ENCODE measurements around the gene RASAL2.

RASAL2 gene

GRCh38 chr1:178477373-178477772 is 383.5 kb downstream of the RASAL2 start:
- no peaks in the 10 kb centered on the region for H3K9me3 ChIP-seq (ENCODE audit: control insufficient read depth, insufficient read depth, low read length)
- peaks cover 4% of the 10 kb centered on the region; the same call in 1 of the 2 replicates for H3K4me1 ChIP-seq (ENCODE audit: insufficient read depth, low read length)
- peaks cover 13% of the 10 kb centered on the region; the same call in 1 of the 2 replicates for H3K36me3 ChIP-seq (ENCODE audit: insufficient read depth, low read length)
- H3K9ac ChIP-seq (ENCODE audit: low read depth, low read length): no peak overlapping the region

- no peaks in the 10 kb centered on the region for H3K9me3 ChIP-seq (ENCODE audit: control insufficient read depth, insufficient read depth, low read length)
- no peak overlapping the region for H3K9ac ChIP-seq (ENCODE audit: low read depth, low read length)
- H3K36me3 ChIP-seq (ENCODE audit: insufficient read depth, low read length): peaks cover 13% of the 10 kb centered on the region; the same call in 1 of the 2 replicates
- peaks cover 4% of the 10 kb centered on the region; the same call in 1 of the 2 replicates for H3K4me1 ChIP-seq (ENCODE audit: insufficient read depth, low read length)
Measured at GRCh38 chr1:178477841-178478240, 383.9 kb downstream of the RASAL2 start.

- no peaks in the 10 kb centered on the region for H3K4me1 ChIP-seq (ENCODE audit: insufficient read depth, low read length)
- no peaks in the 10 kb centered on the region for H3K9me3 ChIP-seq (ENCODE audit: control insufficient read depth, insufficient read depth, low read length)
- peaks cover 2% of the 10 kb centered on the region; the same call in 1 of the 2 replicates for H3K36me3 ChIP-seq (ENCODE audit: insufficient read depth, low read length)
- H3K9ac ChIP-seq (ENCODE audit: low read depth, low read length): no peak overlapping the region
Measured at GRCh38 chr1:178483251-178483957, 389.5 kb downstream of the RASAL2 start.

GRCh38 chr1:178484698-178485225 is 390.9 kb downstream of the RASAL2 start:
- H3K4me1 ChIP-seq (ENCODE audit: insufficient read depth, low read length): no peaks in the 10 kb centered on the region
- H3K36me3 ChIP-seq (ENCODE audit: insufficient read depth, low read length): peaks cover 2% of the 10 kb centered on the region; the same call in 1 of the 2 replicates
- H3K9ac ChIP-seq (ENCODE audit: low read depth, low read length): no peak overlapping the region
- H3K9me3 ChIP-seq (ENCODE audit: control insufficient read depth, insufficient read depth, low read length): no peaks in the 10 kb centered on the region

- Histone ChIP-seq H3K4me1 (ENCODE audit: insufficient read depth, low read length) (no peaks in the 10 kb centered on the region), H3K9ac (ENCODE audit: low read depth, low read length) (no peak overlapping the region), H3K9me3 (ENCODE audit: control insufficient read depth, insufficient read depth, low read length) (no peaks in the 10 kb centered on the region), H3K36me3 (ENCODE audit: insufficient read depth, low read length) (no peaks in the 10 kb centered on the region)
Measured at GRCh38 chr1:178485541-178485981, 391.7 kb downstream of the RASAL2 start.

- Histone ChIP-seq H3K36me3 (ENCODE audit: insufficient read depth, low read length) (no peaks in the 10 kb centered on the region), H3K9me3 (ENCODE audit: control insufficient read depth, insufficient read depth, low read length) (no peaks in the 10 kb centered on the region), H3K4me1 (ENCODE audit: insufficient read depth, low read length) (no peaks in the 10 kb centered on the region), H3K9ac (ENCODE audit: low read depth, low read length) (no peak overlapping the region)
Measured at GRCh38 chr1:178486100-178487069, 392.5 kb downstream of the RASAL2 start.

GRCh38 chr1:178487070-178487615 is 393.2 kb downstream of the RASAL2 start:
- no peak overlapping the region for H3K9ac ChIP-seq (ENCODE audit: low read depth, low read length)

GRCh38 chr1:178488393-178488792 is 394.5 kb downstream of the RASAL2 start:
- no peaks in the 10 kb centered on the region for H3K36me3 ChIP-seq (ENCODE audit: insufficient read depth, low read length)

More at GRCh38 chr1:178487070-178487615, 393.2 kb downstream of the RASAL2 start:
- Histone ChIP-seq H3K4me1 (ENCODE audit: insufficient read depth, low read length) (no peaks in the 10 kb centered on the region), H3K9me3 (ENCODE audit: control insufficient read depth, insufficient read depth, low read length) (no peaks in the 10 kb centered on the region), H3K36me3 (ENCODE audit: insufficient read depth, low read length) (no peaks in the 10 kb centered on the region)

GRCh38 chr1:178489399-178489798 is 395.5 kb downstream of the RASAL2 start:
- Histone ChIP-seq H3K4me1 (ENCODE audit: insufficient read depth, low read length) (no peaks in the 10 kb centered on the region), H3K9me3 (ENCODE audit: control insufficient read depth, insufficient read depth, low read length) (no peaks in the 10 kb centered on the region), H3K9ac (ENCODE audit: low read depth, low read length) (no peak overlapping the region), H3K36me3 (ENCODE audit: insufficient read depth, low read length) (no peaks in the 10 kb centered on the region)

More at GRCh38 chr1:178488393-178488792, 394.5 kb downstream of the RASAL2 start:
- Histone ChIP-seq H3K4me1 (ENCODE audit: insufficient read depth, low read length) (no peaks in the 10 kb centered on the region), H3K9me3 (ENCODE audit: control insufficient read depth, insufficient read depth, low read length) (no peaks in the 10 kb centered on the region), H3K9ac (ENCODE audit: low read depth, low read length) (no peak overlapping the region)

- no peaks in the 10 kb centered on the region for H3K4me1 ChIP-seq (ENCODE audit: insufficient read depth, low read length)
- H3K36me3 ChIP-seq (ENCODE audit: insufficient read depth, low read length): no peaks in the 10 kb centered on the region
- H3K9me3 ChIP-seq (ENCODE audit: control insufficient read depth, insufficient read depth, low read length): no peaks in the 10 kb centered on the region
- no peak overlapping the region for H3K9ac ChIP-seq (ENCODE audit: low read depth, low read length)
Measured at GRCh38 chr1:178490136-178490535, 396.2 kb downstream of the RASAL2 start.

- Histone ChIP-seq H3K4me1 (ENCODE audit: insufficient read depth, low read length) (no peaks in the 10 kb centered on the region), H3K9me3 (ENCODE audit: control insufficient read depth, insufficient read depth, low read length) (no peaks in the 10 kb centered on the region), H3K9ac (ENCODE audit: low read depth, low read length) (no peak overlapping the region), H3K36me3 (ENCODE audit: insufficient read depth, low read length) (no peaks in the 10 kb centered on the region)
Measured at GRCh38 chr1:178490967-178491366, 397.1 kb downstream of the RASAL2 start.

- H3K9ac ChIP-seq (ENCODE audit: low read depth, low read length): no peak overlapping the region
- H3K9me3 ChIP-seq (ENCODE audit: control insufficient read depth, insufficient read depth, low read length): no peaks in the 10 kb centered on the region
- no peaks in the 10 kb centered on the region for H3K36me3 ChIP-seq (ENCODE audit: insufficient read depth, low read length)
- H3K4me1 ChIP-seq (ENCODE audit: insufficient read depth, low read length): no peaks in the 10 kb centered on the region
Measured at GRCh38 chr1:178491721-178492120, 397.8 kb downstream of the RASAL2 start.

GRCh38 chr1:178492341-178492740 is 398.4 kb downstream of the RASAL2 start:
- H3K36me3 ChIP-seq (ENCODE audit: insufficient read depth, low read length): no peaks in the 10 kb centered on the region
- no peaks in the 10 kb centered on the region for H3K4me1 ChIP-seq (ENCODE audit: insufficient read depth, low read length)
- H3K9me3 ChIP-seq (ENCODE audit: control insufficient read depth, insufficient read depth, low read length): no peaks in the 10 kb centered on the region
- no peak overlapping the region for H3K9ac ChIP-seq (ENCODE audit: low read depth, low read length)

GRCh38 chr1:178493301-178493741 is 399.4 kb downstream of the RASAL2 start:
- no peaks in the 10 kb centered on the region for H3K9me3 ChIP-seq (ENCODE audit: control insufficient read depth, insufficient read depth, low read length)

More at GRCh38 chr1:178493301-178493741, 399.4 kb downstream of the RASAL2 start:
- Histone ChIP-seq H3K4me1 (ENCODE audit: insufficient read depth, low read length) (no peaks in the 10 kb centered on the region), H3K9ac (ENCODE audit: low read depth, low read length) (no peak overlapping the region), H3K36me3 (ENCODE audit: insufficient read depth, low read length) (no peaks in the 10 kb centered on the region)

Data from ES-I3 (cell line).